GM23248 (cell line): ENCODE data around the gene SMYD3. TPM values are rescaled to one million over a fixed set of nuclear protein-coding genes. Genes with fewer than 3 reads are reported as not detected.
A peak's percentile ranks its signal among the peaks of the same experiment; 100 is the strongest.

ENCODE experiments used
- DNase-seq: peaks from one replicate; pipeline ENCODE4 v3.0.0-alpha.2; 2015
- H2AFZ ChIP-seq: fragments of 200-600 bp; sonication (generic); 2 replicates; pipeline ENCODE4 v1.6.1; 2016; ENCODE audit warnings: antibody characterized with exemption
- H3F3A ChIP-seq: fragments of 200-600 bp; sonication (generic); 2 replicates; pipeline ENCODE4 v1.6.1; 2016; ENCODE audit warnings: mild to moderate bottlenecking, antibody characterized with exemption, mixed run types; ENCODE audit not compliant: insufficient read depth
- H3K27ac ChIP-seq: fragments of 200-600 bp; sonication (generic); 2 replicates; pipeline ENCODE4 v1.5.1; 2016; ENCODE audit warnings: mild to moderate bottlenecking
- H3K27me3 ChIP-seq: fragments of 200-600 bp; sonication (generic); replicated peaks from 2 replicates; pipeline ENCODE4 v1.6.1; 2016; ENCODE audit warnings: mild to moderate bottlenecking; ENCODE audit not compliant: insufficient read depth
- H3K36me3 ChIP-seq: fragments of 200-600 bp; sonication (generic); 2 replicates; pipeline ENCODE4 v1.6.1; 2016; ENCODE audit warnings: low read depth, mild to moderate bottlenecking
- H3K4me1 ChIP-seq: fragments of 200-600 bp; sonication (generic); 2 replicates; pipeline ENCODE4 v1.6.1; 2016; ENCODE audit warnings: mild to moderate bottlenecking; ENCODE audit not compliant: insufficient read depth
- H3K4me2 ChIP-seq: fragments of 200-600 bp; sonication (generic); one replicate; pipeline ENCODE4 v1.6.1; 2016; ENCODE audit warnings: mild to moderate bottlenecking; ENCODE audit not compliant: unreplicated experiment
- H3K4me3 ChIP-seq: fragments of 200-600 bp; sonication (generic); 2 replicates; pipeline ENCODE4 v1.5.1; 2016; ENCODE audit warnings: mild to moderate bottlenecking
- H3K79me2 ChIP-seq: fragments of 200-600 bp; sonication (generic); 2 replicates; pipeline ENCODE4 v1.6.1; 2016; ENCODE audit warnings: mild to moderate bottlenecking; ENCODE audit not compliant: insufficient read depth
- H3K9ac ChIP-seq: fragments of 200-600 bp; sonication (generic); 2 replicates; pipeline ENCODE4 v1.6.1; 2016; ENCODE audit warnings: mild to moderate bottlenecking
- H3K9me2 ChIP-seq: fragments of 200-600 bp; sonication (generic); 2 replicates; pipeline ENCODE4 v1.6.1; 2016; ENCODE audit warnings: mixed run types, mild to moderate bottlenecking, moderate library complexity; ENCODE audit not compliant: insufficient read depth
- H3K9me3 ChIP-seq: fragments of 200-600 bp; sonication (generic); one replicate; pipeline ENCODE4 v1.6.1; 2017; ENCODE audit warnings: low read depth
- H4K20me1 ChIP-seq: fragments of 200-600 bp; sonication (generic); 2 replicates; pipeline ENCODE4 v1.6.0; 2016; ENCODE audit not compliant: insufficient read depth
- EZH2 ChIP-seq: fragments of 200-600 bp; sonication (generic); IDR thresholded peaks from 2 replicates; pipeline ENCODE4 v1.6.1; 2018; ENCODE audit warnings: antibody characterized with exemption, mild to moderate bottlenecking; ENCODE audit not compliant: insufficient read depth, poor library complexity, severe bottlenecking
- EZH2phosphoT487 ChIP-seq: fragments of 200-600 bp; sonication (generic); IDR thresholded peaks from 2 replicates; pipeline ENCODE4 v1.6.1; 2018; ENCODE audit warnings: antibody characterized with exemption, moderate library complexity, mild to moderate bottlenecking, low read depth; ENCODE audit not compliant: insufficient read depth
- WGBS, 2 experiments: methylation state at CpG; one replicate each; pipeline ENCODE4 v1.1.6; 2015 to 2017; ENCODE audit warnings: low lambda C conversion rate in 2 of 2, low coverage in 1 of 2; ENCODE audit errors: missing lambda C conversion rate in 2 of 2; 5-methylcytosine and 5-hydroxymethylcytosine counted together
- in situ Hi-C: fragments of 300-500 bp; cut with MboI; formaldehyde crosslinking; loops from 2 replicates; pipeline ENCODE4 v1.15.0; 2020
- polyA plus RNA-seq: library from polyadenylated mRNA; unstranded; fragments of >200 nt; fragmentation: Nextera tagmentation; extraction: Ambion mirVana; gene quantifications from 2 replicates; pipeline ENCODE4 v1.2.1, GENCODE V29; 2016
- total RNA-seq: library from RNA; depleted of rRNA; stranded (reverse); fragments of >200 nt; shearing (Covaris generic); gene quantifications from 2 replicates; pipeline ENCODE4 v1.2.3, GENCODE V29; 2014

SMYD3 gene
- total and polyA plus RNA-seq, 2 experiments from 2014 or later = 32.1 to 44.8 TPM

DNA sequence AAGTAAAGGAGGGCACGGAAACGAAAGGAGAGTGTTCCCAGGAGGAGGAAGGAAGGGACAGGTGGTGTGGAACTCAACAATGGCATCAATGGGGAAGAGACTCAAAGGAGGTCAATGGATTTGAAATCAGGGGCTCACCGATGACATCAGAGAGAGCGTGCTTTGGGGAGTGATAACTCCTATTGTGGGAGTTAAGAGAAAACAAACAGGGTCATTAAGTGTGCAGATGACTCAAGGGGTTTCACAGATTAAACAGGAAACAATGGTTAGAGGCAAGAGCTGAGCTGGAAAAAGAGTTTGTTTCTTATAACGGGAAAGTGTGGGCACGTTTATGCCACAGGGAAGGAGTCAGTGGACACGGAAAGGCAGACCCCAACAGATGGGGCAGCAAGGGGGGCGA lies 629.1 kb downstream of the SMYD3 start:
- TF ChIP-seq EZH2phosphoT487 (no peak), EZH2 (no peak)
- Histone ChIP-seq H3K4me3 (no peak overlapping the region), H3K4me1 (peaks cover 52% of the 10 kb centered on the region), H3F3A (peaks cover 47% of the 10 kb centered on the region), H3K79me2 (no peaks in the 10 kb centered on the region), H3K9ac (no peak overlapping the region), H3K27me3 (no peaks in the 10 kb centered on the region), H3K27ac (no peak overlapping the region), H3K9me3 (no peaks in the 10 kb centered on the region), H3K9me2 (no peaks in the 10 kb centered on the region), H3K4me2 (no peak overlapping the region), H3K36me3 (no peaks in the 10 kb centered on the region), H4K20me1 (no peaks in the 10 kb centered on the region), H2AFZ (no peak overlapping the region)
- in situ Hi-C loops = no loop called here
- 77 to 82% methylated on average over 8 of the region's 8 CpGs for WGBS, 2 experiments
- DNase-seq = no peak

DNA sequence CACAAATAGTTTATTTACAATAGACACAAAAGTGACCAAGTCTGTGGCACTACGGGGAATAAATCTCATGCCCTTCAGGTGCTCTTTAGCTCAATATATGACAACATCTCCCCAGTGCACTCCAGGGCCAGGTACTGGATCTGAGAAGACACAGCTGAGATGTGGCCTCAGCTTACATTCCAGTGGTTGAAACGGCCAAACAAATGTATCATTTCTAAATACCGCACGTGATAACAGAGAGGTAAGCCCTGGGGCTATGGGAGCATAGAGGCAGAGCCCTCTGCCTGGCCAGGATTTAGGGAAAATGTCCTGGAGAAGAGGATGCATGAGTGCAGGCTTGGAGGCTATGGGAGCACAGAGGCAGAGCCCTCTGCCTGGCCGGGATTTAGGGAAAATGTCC lies 630.5 kb downstream of the SMYD3 start:
- H4K20me1 ChIP-seq = no peaks in the 10 kb centered on the region
- H3K27me3 ChIP-seq = no peaks in the 10 kb centered on the region
- no peaks in the 10 kb centered on the region for H3K36me3 ChIP-seq
- no peak overlapping the region for H2AFZ ChIP-seq
- in situ Hi-C loops = no loop called here
- H3K9me2 ChIP-seq = no peaks in the 10 kb centered on the region
- no peak for TF ChIP-seq EZH2
- no peak for TF ChIP-seq EZH2phosphoT487
- H3F3A ChIP-seq = peaks cover 56% of the 10 kb centered on the region
- H3K9me3 ChIP-seq = no peaks in the 10 kb centered on the region
- no peak overlapping the region for H3K9ac ChIP-seq
- H3K4me1 ChIP-seq = peaks cover 62% of the 10 kb centered on the region
- DNase-seq = no peak
- 78 to 80% methylated on average over 5 of the region's 5 CpGs for WGBS, 2 experiments
- no peaks in the 10 kb centered on the region for H3K79me2 ChIP-seq
- H3K4me2 ChIP-seq = no peak overlapping the region
- no peak overlapping the region for H3K27ac ChIP-seq
- no peak overlapping the region for H3K4me3 ChIP-seq

DNA sequence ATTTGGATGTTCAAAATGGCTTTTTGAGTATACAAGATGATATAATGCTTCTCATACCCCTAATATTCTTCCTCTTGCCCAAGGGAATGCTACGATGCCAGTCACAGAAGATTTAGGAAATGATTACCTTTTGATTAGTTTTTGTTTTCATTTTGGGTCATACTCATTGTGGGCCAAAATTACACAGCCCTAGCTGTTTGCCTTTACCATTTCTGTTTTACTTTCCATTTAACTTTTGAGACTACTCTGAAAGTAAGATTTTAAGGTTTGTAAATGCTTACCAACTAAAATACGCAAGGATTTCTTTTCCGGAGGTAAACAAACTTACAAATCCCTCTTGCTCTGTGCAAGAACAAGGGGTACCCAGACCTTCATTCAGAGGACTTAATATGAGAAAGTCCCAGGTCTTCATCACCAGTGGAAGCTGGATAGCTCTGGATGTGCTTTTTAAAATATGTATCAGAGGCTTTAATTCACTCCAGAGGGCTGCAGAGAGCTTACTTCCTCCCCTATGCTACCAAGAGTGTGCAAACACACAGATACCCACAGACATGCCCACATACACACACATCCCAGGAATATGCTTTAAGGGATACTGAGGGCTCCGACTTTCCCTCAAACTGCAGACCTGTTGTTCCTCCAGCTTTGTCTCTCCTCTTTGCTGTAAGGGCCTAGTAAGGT lies 631.4 kb downstream of the SMYD3 start:
- no peaks in the 10 kb centered on the region for H3K36me3 ChIP-seq
- peaks cover 60% of the 10 kb centered on the region for H3K4me1 ChIP-seq
- TF ChIP-seq EZH2 (no peak), EZH2phosphoT487 (no peak)
- peaks cover 57% of the 10 kb centered on the region for H3F3A ChIP-seq
- no peaks in the 10 kb centered on the region for H3K27me3 ChIP-seq
- peak overlapping the region; percentile 88 for H3K27ac ChIP-seq
- H3K9me3 ChIP-seq = no peaks in the 10 kb centered on the region
- no peaks in the 10 kb centered on the region for H4K20me1 ChIP-seq
- WGBS, 2 experiments = 62 to 70% methylated on average over 4 of the region's 4 CpGs
- DNase-seq = peak; percentile 8
- no peak overlapping the region for H2AFZ ChIP-seq
- H3K79me2 ChIP-seq = no peaks in the 10 kb centered on the region
- H3K4me2 ChIP-seq = peak overlapping the region; percentile 26
- 0 out of 2 replicates have a peak overlapping the region, but pooled peaks have one; percentile 9 for H3K9ac ChIP-seq
- H3K9me2 ChIP-seq = no peaks in the 10 kb centered on the region
- in situ Hi-C loops = no loop called here
- H3K4me3 ChIP-seq = no peak overlapping the region

DNA sequence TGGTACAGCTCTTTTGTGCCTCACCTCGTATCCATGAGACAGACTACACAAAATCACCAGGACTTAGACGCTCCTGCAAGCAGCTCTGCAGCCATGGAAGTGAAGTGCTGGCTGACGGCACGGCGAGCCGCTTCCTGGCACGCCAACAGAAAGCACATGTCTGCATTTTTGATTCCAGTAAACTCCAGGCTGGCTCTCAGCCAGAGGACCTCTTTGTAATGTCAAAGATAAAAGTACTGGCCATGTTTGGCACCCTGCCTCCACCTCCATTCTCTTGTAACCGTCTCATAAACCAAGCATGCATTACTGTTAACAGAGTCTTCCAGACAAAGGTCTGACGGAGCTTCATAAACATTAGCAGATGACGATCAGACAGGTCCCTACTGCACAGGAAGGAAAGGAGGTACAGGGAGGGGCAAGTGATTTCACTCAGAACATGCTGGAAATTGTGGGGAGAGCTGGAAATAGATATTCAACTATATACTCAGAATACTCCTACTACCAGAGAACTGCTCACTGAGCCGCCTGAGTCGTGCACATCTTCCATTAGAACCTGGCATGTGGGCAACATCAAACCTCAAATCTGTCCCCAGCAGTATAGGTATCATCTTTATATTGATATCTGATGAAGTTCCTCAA lies 632.0 kb downstream of the SMYD3 start:
- no peaks in the 10 kb centered on the region for H3K9me3 ChIP-seq
- in situ Hi-C loops = no loop called here
- H3K27me3 ChIP-seq = no peaks in the 10 kb centered on the region
- H3K27ac ChIP-seq = peak overlapping the region; percentile 88
- peaks cover 51% of the 10 kb centered on the region for H3F3A ChIP-seq
- H3K36me3 ChIP-seq = no peaks in the 10 kb centered on the region
- H4K20me1 ChIP-seq = no peaks in the 10 kb centered on the region
- peaks cover 53% of the 10 kb centered on the region for H3K4me1 ChIP-seq
- peak; percentile 97 for DNase-seq
- 29 to 35% methylated on average over 12 of the region's 12 CpGs for WGBS, 2 experiments
- H3K9ac ChIP-seq = peak overlapping the region; percentile 35; the same call in 1 of the 2 replicates
- peak overlapping the region; percentile 26 for H3K4me2 ChIP-seq
- no peak overlapping the region for H2AFZ ChIP-seq
- H3K9me2 ChIP-seq = no peaks in the 10 kb centered on the region
- TF ChIP-seq EZH2 (no peak), EZH2phosphoT487 (no peak)
- H3K79me2 ChIP-seq = no peaks in the 10 kb centered on the region
- no peak overlapping the region for H3K4me3 ChIP-seq
